ENCODE data around the gene SS18L1. TPM values are rescaled to one million over a fixed set of nuclear protein-coding genes. Genes with fewer than 3 reads are reported as not detected.

Gene SS18L1
- total and polyA plus RNA-seq, 10 of the 15 experiments (the other 5 are each of a cell fraction or from before 2014, with no cell fraction given), result 1.8 to 20.0 (median 6.6) TPM

- no peak for TF ChIP-seq MLLT1 (IDR thresholded peaks at IDR 0.05)
- peak; percentile 50; the same call in 1 of the 2 replicates for TF ChIP-seq BCL11A (IDR thresholded peaks at IDR 0.05; ENCODE audit: low read depth, low read length)
- TF ChIP-seq ZNF592 (IDR thresholded peaks at IDR 0.05), result no peak
- no peak for TF ChIP-seq TCF3 (IDR thresholded peaks at IDR 0.05; ENCODE audit: borderline replicate concordance, insufficient read depth, low read depth, low read length)
- no peak for TF ChIP-seq MTA2 (IDR thresholded peaks at IDR 0.05; ENCODE audit: low read depth)
- TF ChIP-seq ZSCAN29 (IDR thresholded peaks at IDR 0.05), result no peak
- TF ChIP-seq TCF12 (IDR thresholded peaks at IDR 0.05; ENCODE audit: low read depth, low read length), result no peak
- no peak for TF ChIP-seq ZNF274 (IDR thresholded peaks at IDR 0.05; ENCODE audit: insufficient read depth, insufficient read length)
- no peak for TF ChIP-seq NR2C1 (IDR thresholded peaks at IDR 0.05)
- TF ChIP-seq JUND (IDR thresholded peaks at IDR 0.05; ENCODE audit: low read depth, low read length), result no peak
- peak; percentile 60; the same call in 1 of the 2 replicates for TF ChIP-seq NFIC (IDR thresholded peaks at IDR 0.05; ENCODE audit: low read depth, low read length)
- TF ChIP-seq ZBED1 (IDR thresholded peaks at IDR 0.05; ENCODE audit: borderline replicate concordance), result no peak
- no peak for TF ChIP-seq CHD1 (IDR thresholded peaks at IDR 0.05; ENCODE audit: low read depth, low read length)
- TF ChIP-seq POLR2A (IDR thresholded peaks at IDR 0.05; ENCODE audit: low read depth, low read length), result no peak
- 0 out of 2 replicates have a peak, but pooled peaks have one; percentile 20 for TF ChIP-seq CBFB (IDR thresholded peaks at IDR 0.05; ENCODE audit: low read depth)
- no peak for TF ChIP-seq YY1 (IDR thresholded peaks at IDR 0.05; ENCODE audit: low read depth, low read length)
- TF ChIP-seq RAD21 (IDR thresholded peaks at IDR 0.05; ENCODE audit: insufficient read depth, low read depth, low read length), result no peak
- TF ChIP-seq SRF (IDR thresholded peaks at IDR 0.05; ENCODE audit: low read depth in 2 of 2, low read length in 2 of 2), result no peak
- TF ChIP-seq TAF1 (IDR thresholded peaks at IDR 0.05; ENCODE audit: borderline replicate concordance, low read depth, low read length), result no peak
- TF ChIP-seq STAT1 (conservative IDR thresholded peaks at IDR 0.05), result no peak
- peak; percentile 95 for TF ChIP-seq RUNX3 (IDR thresholded peaks at IDR 0.05; ENCODE audit: low read length)
- TF ChIP-seq IKZF1 (conservative IDR thresholded peaks at IDR 0.05), result no peak; the same call in 1 of the 2 replicates
- TF ChIP-seq CREB1 (IDR thresholded peaks at IDR 0.05; ENCODE audit: low read depth), result peak; percentile 44; the same call in 1 of the 2 replicates
- TF ChIP-seq WRNIP1 (IDR thresholded peaks at IDR 0.05; ENCODE audit: borderline replicate concordance, low read depth, low read length), result no peak
- TF ChIP-seq ASH2L (IDR thresholded peaks at IDR 0.05; ENCODE audit: borderline replicate concordance, low read depth), result no peak
- TF ChIP-seq RFX5 (IDR thresholded peaks at IDR 0.05; ENCODE audit: low read depth, low read length), result no peak
- TF ChIP-seq POLR2AphosphoS2 (IDR thresholded peaks at IDR 0.05; ENCODE audit: low read depth, low read length), result no peak
- TF ChIP-seq IRF3 (IDR thresholded peaks at IDR 0.05), result no peak
- no peak for TF ChIP-seq GATAD2B (conservative IDR thresholded peaks at IDR 0.05; ENCODE audit: low read depth)
These were observed 16.3 kb downstream of the SS18L1 start (continued) for GRCh38 chr20:62159839-62160238.
